Endodermal cell (in vitro differentiated cells): ENCODE results near the gene PTPRQ. TPM values are rescaled to one million over a fixed set of nuclear protein-coding genes. Genes with fewer than 3 reads are reported as not detected.

Experiments
- DNase-seq: peaks from one replicate; pipeline ENCODE4 v3.0.0-alpha.2; 2017
- H3K27ac ChIP-seq: 2 replicates; pipeline ENCODE4 v1.5.1; 2013; ENCODE audit warnings: mild to moderate bottlenecking, low read depth, low read length, moderate library complexity
- H3K27me3 ChIP-seq: 2 replicates; pipeline ENCODE4 v1.6.1; 2013; ENCODE audit warnings: mild to moderate bottlenecking, low read length, moderate library complexity; ENCODE audit not compliant: insufficient read depth, control insufficient read depth, poor library complexity, severe bottlenecking
- H3K36me3 ChIP-seq: 2 replicates; pipeline ENCODE4 v1.7.0; 2013; ENCODE audit warnings: mild to moderate bottlenecking, low read length, moderate library complexity; ENCODE audit not compliant: control insufficient read depth, insufficient read depth
- H3K4me1 ChIP-seq: one replicate; pipeline ENCODE4 v1.7.0; 2013; ENCODE audit warnings: low read length; ENCODE audit not compliant: control insufficient read depth, insufficient read depth
- H3K4me3 ChIP-seq: 2 replicates; pipeline ENCODE4 v1.5.1; 2013; ENCODE audit warnings: mild to moderate bottlenecking, low read length, moderate library complexity
- H3K9ac ChIP-seq: 2 replicates; pipeline ENCODE4 v1.6.1; 2013; ENCODE audit warnings: mild to moderate bottlenecking, low read length, moderate library complexity; ENCODE audit not compliant: poor library complexity, severe bottlenecking; ENCODE audit errors: extremely low read depth
- H3K9me3 ChIP-seq: 2 replicates; pipeline ENCODE4 v1.6.1; 2013; ENCODE audit warnings: mild to moderate bottlenecking, low read length, moderate library complexity; ENCODE audit not compliant: control insufficient read depth
- H3K27ac Mint-ChIP-seq: 2 replicates; pipeline ENCODE4 v1.8.0; 2020; ENCODE audit warnings: mixed read lengths
- H3K27me3 Mint-ChIP-seq: 2 replicates; pipeline ENCODE4 v1.8.0; 2021; ENCODE audit warnings: mild to moderate bottlenecking, mixed read lengths; ENCODE audit not compliant: insufficient read depth
- H3K36me3 Mint-ChIP-seq: 2 replicates; pipeline ENCODE4 v1.8.0; 2020; ENCODE audit warnings: low read depth, mixed read lengths
- H3K4me1 Mint-ChIP-seq: 2 replicates; pipeline ENCODE4 v1.8.0; 2020; ENCODE audit warnings: mixed read lengths
- H3K4me3 Mint-ChIP-seq: 2 replicates; pipeline ENCODE4 v1.8.0; 2020; ENCODE audit warnings: mild to moderate bottlenecking, moderate library complexity, mixed read lengths
- H3K9me3 Mint-ChIP-seq: 2 replicates; pipeline ENCODE4 v1.8.0; 2020; ENCODE audit warnings: mild to moderate bottlenecking, mixed read lengths
- WGBS, 2 experiments: methylation state at CpG; one replicate each; pipeline versions ENCODE4 v1.1.5 to v1.1.7; 2013; ENCODE audit warnings: missing lambda C conversion rate in 2 of 2, mixed read lengths in 1 of 2; ENCODE audit not compliant: insufficient coverage in 1 of 2, insufficient read length in 1 of 2; 5-methylcytosine and 5-hydroxymethylcytosine counted together
- total RNA-seq, 2 donors: library from RNA; stranded (reverse); fragmentation: NEBNext Ultra II Directional in 1 of 2; extraction: Animal tissue kit (Norgen Biotek cat#: 25700) in 1 of 2; gene quantifications; 2 replicates in 1 of 2; 3 replicates in 1 of 2; pipeline ENCODE4 v1.2.1, GENCODE V29; 2021
- TF ChIP-seq, protein P1 (sequence below): fragments of 200-600 bp; sonication (generic); conservative IDR thresholded peaks from 2 replicates; pipeline ENCODE4 v1.5.0; 2021; ENCODE audit warnings: antibody characterized with exemption, mild to moderate bottlenecking

PTPRQ gene
- total RNA-seq, 2 donors from 2014 or later, result 0.13 TPM; not detected in 1

DNA sequence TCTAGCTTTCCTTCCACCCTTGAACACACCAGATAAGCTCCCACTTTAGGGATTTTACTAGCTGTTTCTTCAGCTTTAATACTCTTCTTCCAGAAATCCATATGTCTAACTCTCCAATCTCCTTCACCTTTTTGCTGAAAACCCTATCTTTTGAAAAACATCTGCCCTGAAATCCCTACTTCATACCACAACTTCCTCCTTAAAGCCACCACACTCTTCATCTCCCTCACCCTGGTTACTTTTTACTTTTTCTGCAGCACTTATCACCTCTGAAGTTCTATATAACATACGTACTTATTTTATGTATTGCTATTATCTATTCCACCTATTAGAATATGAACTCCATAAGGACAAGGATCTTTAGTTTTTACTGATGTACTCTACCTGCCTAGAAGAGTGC is 28.6 kb upstream of the PTPRQ start:
- Mint-ChIP-seq H3K27me3 (peaks cover 2% of the 10 kb centered on the region), H3K9me3 (no peaks in the 10 kb centered on the region), H3K27ac (no peak overlapping the region), H3K4me3 (no peak overlapping the region), H3K4me1 (no peaks in the 10 kb centered on the region), H3K36me3 (no peaks in the 10 kb centered on the region)
- H3K36me3 ChIP-seq, result no peaks in the 10 kb centered on the region
- H3K27ac ChIP-seq, result no peak overlapping the region
- H3K4me1 ChIP-seq, result no peaks in the 10 kb centered on the region
- no peak overlapping the region for H3K9ac ChIP-seq
- 100% methylated on average over 1 of the region's 1 CpG; no CpG with 5 or more reads in 1 of the 2 experiments for WGBS, 2 experiments
- TF ChIP-seq, protein P1, sequence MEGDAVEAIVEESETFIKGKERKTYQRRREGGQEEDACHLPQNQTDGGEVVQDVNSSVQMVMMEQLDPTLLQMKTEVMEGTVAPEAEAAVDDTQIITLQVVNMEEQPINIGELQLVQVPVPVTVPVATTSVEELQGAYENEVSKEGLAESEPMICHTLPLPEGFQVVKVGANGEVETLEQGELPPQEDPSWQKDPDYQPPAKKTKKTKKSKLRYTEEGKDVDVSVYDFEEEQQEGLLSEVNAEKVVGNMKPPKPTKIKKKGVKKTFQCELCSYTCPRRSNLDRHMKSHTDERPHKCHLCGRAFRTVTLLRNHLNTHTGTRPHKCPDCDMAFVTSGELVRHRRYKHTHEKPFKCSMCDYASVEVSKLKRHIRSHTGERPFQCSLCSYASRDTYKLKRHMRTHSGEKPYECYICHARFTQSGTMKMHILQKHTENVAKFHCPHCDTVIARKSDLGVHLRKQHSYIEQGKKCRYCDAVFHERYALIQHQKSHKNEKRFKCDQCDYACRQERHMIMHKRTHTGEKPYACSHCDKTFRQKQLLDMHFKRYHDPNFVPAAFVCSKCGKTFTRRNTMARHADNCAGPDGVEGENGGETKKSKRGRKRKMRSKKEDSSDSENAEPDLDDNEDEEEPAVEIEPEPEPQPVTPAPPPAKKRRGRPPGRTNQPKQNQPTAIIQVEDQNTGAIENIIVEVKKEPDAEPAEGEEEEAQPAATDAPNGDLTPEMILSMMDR, result no peak
- no peak overlapping the region for H3K4me3 ChIP-seq
- no peak for DNase-seq
- H3K27me3 ChIP-seq, result no peaks in the 10 kb centered on the region
- no peaks in the 10 kb centered on the region for H3K9me3 ChIP-seq

DNA sequence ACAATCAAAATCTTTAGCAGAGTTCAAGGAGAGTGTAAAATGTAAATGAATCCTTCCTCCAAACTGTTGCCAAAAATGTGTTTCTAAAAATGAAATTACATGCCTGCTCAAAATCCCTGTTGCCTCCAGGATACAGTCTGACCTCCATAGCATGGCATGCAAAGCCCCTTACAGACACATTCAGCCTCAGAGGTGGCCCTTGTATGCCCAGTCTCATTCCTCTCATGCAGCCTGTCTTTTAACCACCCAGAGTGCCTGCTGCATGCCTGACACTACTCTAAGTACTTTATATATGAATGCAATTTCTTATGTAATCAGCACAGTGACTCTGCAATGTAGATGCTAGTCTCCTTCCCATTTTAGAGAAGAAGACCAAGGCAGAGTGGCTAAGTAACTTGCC is 24.4 kb upstream of the PTPRQ start:
- Mint-ChIP-seq H3K4me3 (no peak overlapping the region), H3K27ac (no peak overlapping the region), H3K4me1 (no peaks in the 10 kb centered on the region), H3K27me3 (no peaks in the 10 kb centered on the region), H3K9me3 (no peaks in the 10 kb centered on the region), H3K36me3 (no peaks in the 10 kb centered on the region)
- Histone ChIP-seq H3K27ac (no peak overlapping the region), H3K4me3 (no peak overlapping the region), H3K9ac (no peak overlapping the region), H3K36me3 (no peaks in the 10 kb centered on the region), H3K4me1 (no peaks in the 10 kb centered on the region), H3K27me3 (no peaks in the 10 kb centered on the region), H3K9me3 (no peaks in the 10 kb centered on the region)
- DNase-seq, result no peak
- TF ChIP-seq, protein P1, result no peak

- Mint-ChIP-seq H3K4me1 (no peaks in the 10 kb centered on the region), H3K27me3 (no peaks in the 10 kb centered on the region), H3K27ac (no peak overlapping the region)
Measured at GRCh38 chr12:80420075-80420474, 24.0 kb upstream of the PTPRQ start.

More at GRCh38 chr12:80420075-80420474, 24.0 kb upstream of the PTPRQ start:
- Mint-ChIP-seq H3K4me3 (no peak overlapping the region), H3K9me3 (no peaks in the 10 kb centered on the region), H3K36me3 (no peaks in the 10 kb centered on the region)
- Histone ChIP-seq H3K9ac (no peak overlapping the region), H3K36me3 (no peaks in the 10 kb centered on the region), H3K27me3 (no peaks in the 10 kb centered on the region), H3K4me1 (no peaks in the 10 kb centered on the region), H3K4me3 (no peak overlapping the region), H3K9me3 (no peaks in the 10 kb centered on the region), H3K27ac (no peak overlapping the region)
- DNase-seq, result no peak
- TF ChIP-seq, protein P1, result no peak
